Measurements from ENCODE around the gene OR52E4.

OR52E4 gene

GRCh38 chr11:5887172-5887571 lies 6.7 kb downstream of the OR52E4 start:
- WGBS, 2 donors (ENCODE audit: extremely low coverage in 2 of 2, insufficient read length in 2 of 2, insufficient replicate concordance in 1 of 2), result no CpG with 5 or more reads among the region's 3 CpGs
- Histone ChIP-seq H3K4me3 (ENCODE audit: low read length in 2 of 2) (no peak overlapping the region), H3K14ac (ENCODE audit: low read length) (no peak overlapping the region), H3K4me1 (ENCODE audit: control insufficient read depth in 2 of 2, insufficient read depth in 1 of 2, low read depth in 1 of 2, low read length in 2 of 2) (no peaks in the 10 kb centered on the region), H2BK120ac (ENCODE audit: low read depth, low read length) (no peak overlapping the region), H3K9ac (ENCODE audit: low read depth, low read length, poor library complexity) (no peak overlapping the region), H2AK5ac (ENCODE audit: low read depth, low read length) (no peak overlapping the region), H3K4me2 (ENCODE audit: insufficient read depth, low read length, poor library complexity, severe bottlenecking) (no peak overlapping the region), H2BK12ac (ENCODE audit: low read length) (no peak overlapping the region), H2AFZ (ENCODE audit: low read length) (no peak overlapping the region), H2BK5ac (ENCODE audit: low read length) (no peak overlapping the region), H3K27ac (replicated peaks; ENCODE audit: low read length) (no peak overlapping the region), H3K18ac (ENCODE audit: low read length) (no peak overlapping the region), H3K9me3 (replicated peaks in 1 of 2; ENCODE audit: control insufficient read depth in 2 of 2, insufficient read depth in 1 of 2, low read depth in 1 of 2, low read length in 2 of 2) (no peaks in the 10 kb centered on the region), H3K4ac (ENCODE audit: low read length) (no peak overlapping the region), H3K36me3 (replicated peaks in 1 of 2; ENCODE audit: control insufficient read depth in 2 of 2, insufficient read depth in 2 of 2, low read length in 2 of 2) (no peaks in the 10 kb centered on the region), H4K8ac (ENCODE audit: low read depth, low read length) (no peak overlapping the region), H2BK15ac (ENCODE audit: low read length) (no peak overlapping the region), H3K27me3 (ENCODE audit: control insufficient read depth in 3 of 3, insufficient read depth in 3 of 3, low read depth in 1 of 3, low read length in 3 of 3) (no peaks in the 10 kb centered on the region), H4K91ac (ENCODE audit: low read depth, low read length, poor library complexity) (no peak overlapping the region), H3K23ac (ENCODE audit: low read depth, low read length, poor library complexity) (no peak overlapping the region), H3K79me1 (ENCODE audit: low read depth, low read length) (no peaks in the 10 kb centered on the region)
- no peak for DNase-seq (ENCODE audit: low spot score)

DNA sequence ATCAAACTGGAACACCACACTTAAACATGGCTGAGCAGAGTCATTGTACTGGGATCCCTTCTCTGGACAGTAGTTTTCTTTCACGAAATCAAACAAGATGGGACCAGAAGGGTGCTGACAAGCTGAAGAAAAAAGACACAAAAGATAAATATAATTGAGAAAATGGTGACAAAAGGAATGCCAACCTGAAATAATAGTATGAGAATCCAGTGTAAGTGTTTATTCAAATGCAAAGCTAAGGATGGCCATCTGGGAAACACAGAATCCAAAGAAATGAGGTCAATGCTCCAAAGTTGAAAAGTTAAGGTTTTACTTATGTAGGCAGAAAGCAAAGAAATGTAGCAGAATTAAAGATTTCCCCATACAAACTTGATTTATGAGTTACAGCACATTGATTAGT lies 7.2 kb downstream of the OR52E4 start:
- no peak overlapping the region for H2AFZ ChIP-seq (ENCODE audit: low read length)
- H3K4me2 ChIP-seq (ENCODE audit: insufficient read depth, low read length, poor library complexity, severe bottlenecking), result no peak overlapping the region
- H3K27ac ChIP-seq (replicated peaks; ENCODE audit: low read length), result no peak overlapping the region
- no peak overlapping the region for H3K23ac ChIP-seq (ENCODE audit: low read depth, low read length, poor library complexity)
- no CpG with 5 or more reads among the region's 1 CpG for WGBS, 2 donors (ENCODE audit: extremely low coverage in 2 of 2, insufficient read length in 2 of 2, insufficient replicate concordance in 1 of 2)
- no peak overlapping the region for H3K18ac ChIP-seq (ENCODE audit: low read length)
- H3K14ac ChIP-seq (ENCODE audit: low read length), result no peak overlapping the region
- no peak overlapping the region for H2BK12ac ChIP-seq (ENCODE audit: low read length)
- H3K4me1 ChIP-seq (ENCODE audit: control insufficient read depth in 2 of 2, insufficient read depth in 1 of 2, low read depth in 1 of 2, low read length in 2 of 2), result no peaks in the 10 kb centered on the region
- H4K91ac ChIP-seq (ENCODE audit: low read depth, low read length, poor library complexity), result no peak overlapping the region
- H4K8ac ChIP-seq (ENCODE audit: low read depth, low read length), result no peak overlapping the region
- H3K9ac ChIP-seq (ENCODE audit: low read depth, low read length, poor library complexity), result no peak overlapping the region
- no peaks in the 10 kb centered on the region for H3K9me3 ChIP-seq (replicated peaks in 1 of 2; ENCODE audit: control insufficient read depth in 2 of 2, insufficient read depth in 1 of 2, low read depth in 1 of 2, low read length in 2 of 2)
- no peak overlapping the region for H2AK5ac ChIP-seq (ENCODE audit: low read depth, low read length)
- no peak overlapping the region for H2BK120ac ChIP-seq (ENCODE audit: low read depth, low read length)
- no peaks in the 10 kb centered on the region for H3K79me1 ChIP-seq (ENCODE audit: low read depth, low read length)
- H2BK15ac ChIP-seq (ENCODE audit: low read length), result no peak overlapping the region
- no peaks in the 10 kb centered on the region for H3K36me3 ChIP-seq (replicated peaks in 1 of 2; ENCODE audit: control insufficient read depth in 2 of 2, insufficient read depth in 2 of 2, low read length in 2 of 2)
- H3K4me3 ChIP-seq (ENCODE audit: low read length in 2 of 2), result no peak overlapping the region
- H2BK5ac ChIP-seq (ENCODE audit: low read length), result no peak overlapping the region
- no peak overlapping the region for H3K4ac ChIP-seq (ENCODE audit: low read length)
- H3K27me3 ChIP-seq (ENCODE audit: control insufficient read depth in 3 of 3, insufficient read depth in 3 of 3, low read depth in 1 of 3, low read length in 3 of 3), result no peaks in the 10 kb centered on the region
- DNase-seq (ENCODE audit: low spot score), result no peak

GRCh38 chr11:5891216-5891800 lies 10.9 kb downstream of the OR52E4 start:
- Histone ChIP-seq H2AFZ (ENCODE audit: low read length) (no peak overlapping the region), H3K4me3 (ENCODE audit: low read length in 2 of 2) (no peak overlapping the region), H3K18ac (ENCODE audit: low read length) (no peak overlapping the region), H3K36me3 (replicated peaks in 1 of 2; ENCODE audit: control insufficient read depth in 2 of 2, insufficient read depth in 2 of 2, low read length in 2 of 2) (no peaks in the 10 kb centered on the region), H3K23ac (ENCODE audit: low read depth, low read length, poor library complexity) (no peak overlapping the region), H2BK12ac (ENCODE audit: low read length) (no peak overlapping the region), H3K9ac (ENCODE audit: low read depth, low read length, poor library complexity) (no peak overlapping the region), H2AK5ac (ENCODE audit: low read depth, low read length) (no peak overlapping the region), H3K4me1 (ENCODE audit: control insufficient read depth in 2 of 2, insufficient read depth in 1 of 2, low read depth in 1 of 2, low read length in 2 of 2) (no peaks in the 10 kb centered on the region), H3K14ac (ENCODE audit: low read length) (no peak overlapping the region), H3K9me3 (replicated peaks in 1 of 2; ENCODE audit: control insufficient read depth in 2 of 2, insufficient read depth in 1 of 2, low read depth in 1 of 2, low read length in 2 of 2) (no peaks in the 10 kb centered on the region), H4K8ac (ENCODE audit: low read depth, low read length) (no peak overlapping the region), H3K27ac (replicated peaks; ENCODE audit: low read length) (no peak overlapping the region), H2BK120ac (ENCODE audit: low read depth, low read length) (no peak overlapping the region), H3K4me2 (ENCODE audit: insufficient read depth, low read length, poor library complexity, severe bottlenecking) (no peak overlapping the region), H2BK15ac (ENCODE audit: low read length) (no peak overlapping the region), H3K79me1 (ENCODE audit: low read depth, low read length) (no peaks in the 10 kb centered on the region), H4K91ac (ENCODE audit: low read depth, low read length, poor library complexity) (no peak overlapping the region), H3K27me3 (ENCODE audit: control insufficient read depth in 3 of 3, insufficient read depth in 3 of 3, low read depth in 1 of 3, low read length in 3 of 3) (no peaks in the 10 kb centered on the region), H2BK5ac (ENCODE audit: low read length) (no peak overlapping the region), H3K4ac (ENCODE audit: low read length) (no peak overlapping the region)
- WGBS, 2 donors (ENCODE audit: extremely low coverage in 2 of 2, insufficient read length in 2 of 2, insufficient replicate concordance in 1 of 2), result no CpG with 5 or more reads among the region's 4 CpGs
- DNase-seq (ENCODE audit: low spot score), result no peak

DNA sequence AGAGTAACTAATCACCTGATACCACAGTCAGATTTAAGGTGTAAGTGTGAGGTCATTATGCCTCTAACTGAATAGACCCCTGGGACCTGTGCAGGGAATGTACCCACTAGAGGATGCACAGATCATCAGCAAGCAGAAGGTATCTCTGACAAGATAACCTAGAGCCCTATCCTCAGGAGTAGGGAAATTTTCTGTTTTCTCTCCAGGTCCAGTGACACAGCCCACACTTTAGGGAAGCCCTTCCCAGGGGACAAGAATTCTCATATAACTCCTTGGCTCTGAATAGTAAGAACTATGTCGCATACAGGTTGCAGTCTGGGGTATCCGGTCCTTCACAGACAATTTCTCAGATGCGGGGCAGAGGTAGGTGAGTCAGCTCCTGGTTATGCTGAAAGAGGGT lies 12.5 kb downstream of the OR52E4 start, which contains the start of gene OR52E5:
TSS of gene OR52E5 (plus strand) at position 301 of the 400 bp plus-strand sequence. CDS start 7,569 bp downstream, outside the sequence.
- Histone ChIP-seq H3K4me2 (ENCODE audit: insufficient read depth, low read length, poor library complexity, severe bottlenecking) (no peak within 1 kb of the TSS), H3K27ac (replicated peaks; ENCODE audit: low read length) (no peak within 1 kb of the TSS), H3K14ac (ENCODE audit: low read length) (no peak within 1 kb of the TSS), H3K79me1 (ENCODE audit: low read depth, low read length) (no peaks in the 10 kb centered on the region), H3K9ac (ENCODE audit: low read depth, low read length, poor library complexity) (no peak within 1 kb of the TSS), H3K4me3 (ENCODE audit: low read length in 2 of 2) (no peak within 1 kb of the TSS), H3K23ac (ENCODE audit: low read depth, low read length, poor library complexity) (no peak within 1 kb of the TSS), H2AFZ (ENCODE audit: low read length) (no peak within 1 kb of the TSS), H2AK5ac (ENCODE audit: low read depth, low read length) (no peak within 1 kb of the TSS), H4K91ac (ENCODE audit: low read depth, low read length, poor library complexity) (no peak within 1 kb of the TSS), H3K27me3 (ENCODE audit: control insufficient read depth in 3 of 3, insufficient read depth in 3 of 3, low read depth in 1 of 3, low read length in 3 of 3) (no peaks in the 10 kb centered on the region), H3K9me3 (replicated peaks in 1 of 2; ENCODE audit: control insufficient read depth in 2 of 2, insufficient read depth in 1 of 2, low read depth in 1 of 2, low read length in 2 of 2) (no peaks in the 10 kb centered on the region), H3K36me3 (replicated peaks in 1 of 2; ENCODE audit: control insufficient read depth in 2 of 2, insufficient read depth in 2 of 2, low read length in 2 of 2) (no peaks in the 10 kb centered on the region), H3K18ac (ENCODE audit: low read length) (no peak within 1 kb of the TSS), H3K4me1 (ENCODE audit: control insufficient read depth in 2 of 2, insufficient read depth in 1 of 2, low read depth in 1 of 2, low read length in 2 of 2) (no peaks in the 10 kb centered on the region), H4K8ac (ENCODE audit: low read depth, low read length) (no peak within 1 kb of the TSS), H2BK120ac (ENCODE audit: low read depth, low read length) (no peak within 1 kb of the TSS), H2BK5ac (ENCODE audit: low read length) (no peak within 1 kb of the TSS), H2BK12ac (ENCODE audit: low read length) (no peak within 1 kb of the TSS), H2BK15ac (ENCODE audit: low read length) (no peak within 1 kb of the TSS), H3K4ac (ENCODE audit: low read length) (no peak within 1 kb of the TSS)
- DNase-seq (ENCODE audit: low spot score), result no peak
- WGBS, 2 donors (ENCODE audit: extremely low coverage in 2 of 2, insufficient read length in 2 of 2, insufficient replicate concordance in 1 of 2), result no CpG with 5 or more reads among the region's 3 CpGs
